Lower lobe of right lung (tissue), 2 donors: ENCODE results near the gene LNPEP. TPM values are rescaled to one million over a fixed set of nuclear protein-coding genes. Genes with fewer than 3 reads are reported as not detected.

Source experiments
- ATAC-seq, 2 donors: fragments of 200-7000 bp; cut with Tn5 transposase; one replicate each; pipeline ENCODE4 v1.9.1; 2020 to 2022; ENCODE audit warnings: mild to moderate bottlenecking in 2 of 2, moderate library complexity in 2 of 2
- DNase-seq: peaks from one replicate; pipeline ENCODE4 v3.0.0-alpha.2; 2020
- H3K27ac ChIP-seq: fragments of 200-600 bp; one replicate; pipeline ENCODE4 v1.8.0; 2022
- H3K27me3 ChIP-seq: fragments of 200-600 bp; one replicate; pipeline ENCODE4 v1.8.0; 2022; ENCODE audit warnings: low read depth
- H3K36me3 ChIP-seq: fragments of 200-600 bp; one replicate; pipeline ENCODE4 v1.8.0; 2022; ENCODE audit warnings: mild to moderate bottlenecking
- H3K4me1 ChIP-seq: fragments of 200-600 bp; one replicate; pipeline ENCODE4 v1.8.0; 2022
- H3K4me3 ChIP-seq: fragments of 200-600 bp; one replicate; pipeline ENCODE4 v1.8.0; 2022; ENCODE audit warnings: mild to moderate bottlenecking
- H3K9me3 ChIP-seq: fragments of 200-600 bp; one replicate; pipeline ENCODE4 v1.8.0; 2022
- CTCF ChIP-seq: fragments of 200-600 bp; IDR thresholded peaks from one replicate; pipeline ENCODE4 v1.8.0; 2022; ENCODE audit warnings: antibody characterized with exemption, mild to moderate bottlenecking
- intact Hi-C: fragments of 100-400 bp; cut with DNase I; formaldehyde crosslinking; loops from one replicate; pipeline ENCODE4 v1.11.0; 2022
- total RNA-seq: library from RNA; stranded (reverse); fragmentation: NEBNext Ultra II Directional; extraction: Animal tissue kit (Norgen Biotek cat#: 25700); gene quantifications from one replicate; pipeline ENCODE4 v1.2.1, GENCODE V29; 2021
- donor health status: DM: no; HTN: yes; CAD: no; lungs with severe emphysema.

LNPEP gene
- total RNA-seq, 1 donor from 2014 or later: 59.6 TPM

- Histone ChIP-seq H3K4me1 (no peaks in the 10 kb centered on the region), H3K4me3 (no peak overlapping the region), H3K9me3 (no peaks in the 10 kb centered on the region), H3K27me3 (no peaks in the 10 kb centered on the region), H3K36me3 (no peaks in the 10 kb centered on the region), H3K27ac (no peak overlapping the region)
- DNase-seq (no peak), ATAC-seq (no peak)
- TF ChIP-seq CTCF: no peak
- intact Hi-C loops: no loop called here
Observed at GRCh38 chr5:97062046-97062445, 126.2 kb downstream of the LNPEP start.

- H3K4me3 ChIP-seq: no peak overlapping the region
- TF ChIP-seq CTCF: no peak
- no peaks in the 10 kb centered on the region for H3K9me3 ChIP-seq
- H3K27ac ChIP-seq: no peak overlapping the region
- no peaks in the 10 kb centered on the region for H3K36me3 ChIP-seq
- DNase-seq (no peak), ATAC-seq (no peak)
- H3K27me3 ChIP-seq: no peaks in the 10 kb centered on the region
- no peaks in the 10 kb centered on the region for H3K4me1 ChIP-seq
- intact Hi-C loops: no loop called here
Observed at GRCh38 chr5:97063251-97063650, 127.4 kb downstream of the LNPEP start.

- DNase-seq (no peak), ATAC-seq (no peak)
- intact Hi-C loops: no loop called here
- no peaks in the 10 kb centered on the region for H3K36me3 ChIP-seq
- no peak for TF ChIP-seq CTCF
- H3K4me1 ChIP-seq: no peaks in the 10 kb centered on the region
- H3K27ac ChIP-seq: no peak overlapping the region
- no peaks in the 10 kb centered on the region for H3K27me3 ChIP-seq
- H3K4me3 ChIP-seq: no peak overlapping the region
- no peaks in the 10 kb centered on the region for H3K9me3 ChIP-seq
Observed at GRCh38 chr5:97065475-97065874, 129.6 kb downstream of the LNPEP start.

- Histone ChIP-seq H3K9me3 (no peaks in the 10 kb centered on the region), H3K27me3 (no peaks in the 10 kb centered on the region), H3K27ac (no peak overlapping the region), H3K4me3 (no peak overlapping the region), H3K36me3 (no peaks in the 10 kb centered on the region), H3K4me1 (no peaks in the 10 kb centered on the region)
- DNase-seq (no peak), ATAC-seq (no peak)
- intact Hi-C loops: no loop called here
- no peak for TF ChIP-seq CTCF
Observed at GRCh38 chr5:97067296-97067850, 131.5 kb downstream of the LNPEP start.

- Histone ChIP-seq H3K27ac (no peak overlapping the region), H3K4me1 (no peaks in the 10 kb centered on the region), H3K9me3 (no peaks in the 10 kb centered on the region), H3K36me3 (no peaks in the 10 kb centered on the region), H3K27me3 (no peaks in the 10 kb centered on the region), H3K4me3 (no peak overlapping the region)
- ATAC-seq (no peak), DNase-seq (no peak)
- intact Hi-C loops: no loop called here
- no peak for TF ChIP-seq CTCF
Observed at GRCh38 chr5:97070234-97070633, 134.4 kb downstream of the LNPEP start.

GRCh38 chr5:97071101-97071500 is 135.2 kb downstream of the LNPEP start:
- Histone ChIP-seq H3K36me3 (no peaks in the 10 kb centered on the region), H3K27ac (no peak overlapping the region), H3K9me3 (no peaks in the 10 kb centered on the region), H3K4me1 (no peaks in the 10 kb centered on the region), H3K4me3 (no peak overlapping the region), H3K27me3 (no peaks in the 10 kb centered on the region)
- no peak for TF ChIP-seq CTCF
- ATAC-seq: no peak
- intact Hi-C loops: no loop called here
- DNase-seq: no peak
